ENCODE data around the gene DDA1.

The DDA1 gene

DNA sequence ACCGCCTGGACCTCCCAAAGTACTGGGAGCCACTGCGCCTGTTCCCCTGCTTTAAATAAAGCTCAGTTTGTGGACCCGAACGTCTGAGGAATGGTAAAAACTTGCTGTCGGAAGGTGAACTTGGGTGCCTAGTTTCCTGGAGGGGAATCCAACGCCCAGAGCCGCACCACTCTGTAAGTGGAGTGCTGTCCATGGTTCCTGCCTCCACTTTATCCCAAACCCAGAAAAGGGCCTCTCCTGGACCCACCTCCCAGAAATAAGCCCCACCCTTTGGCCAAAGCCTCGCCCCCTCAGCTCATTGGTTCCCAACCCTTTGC, 23.0 kb downstream of the DDA1 start:
- TF ChIP-seq, protein P1, sequence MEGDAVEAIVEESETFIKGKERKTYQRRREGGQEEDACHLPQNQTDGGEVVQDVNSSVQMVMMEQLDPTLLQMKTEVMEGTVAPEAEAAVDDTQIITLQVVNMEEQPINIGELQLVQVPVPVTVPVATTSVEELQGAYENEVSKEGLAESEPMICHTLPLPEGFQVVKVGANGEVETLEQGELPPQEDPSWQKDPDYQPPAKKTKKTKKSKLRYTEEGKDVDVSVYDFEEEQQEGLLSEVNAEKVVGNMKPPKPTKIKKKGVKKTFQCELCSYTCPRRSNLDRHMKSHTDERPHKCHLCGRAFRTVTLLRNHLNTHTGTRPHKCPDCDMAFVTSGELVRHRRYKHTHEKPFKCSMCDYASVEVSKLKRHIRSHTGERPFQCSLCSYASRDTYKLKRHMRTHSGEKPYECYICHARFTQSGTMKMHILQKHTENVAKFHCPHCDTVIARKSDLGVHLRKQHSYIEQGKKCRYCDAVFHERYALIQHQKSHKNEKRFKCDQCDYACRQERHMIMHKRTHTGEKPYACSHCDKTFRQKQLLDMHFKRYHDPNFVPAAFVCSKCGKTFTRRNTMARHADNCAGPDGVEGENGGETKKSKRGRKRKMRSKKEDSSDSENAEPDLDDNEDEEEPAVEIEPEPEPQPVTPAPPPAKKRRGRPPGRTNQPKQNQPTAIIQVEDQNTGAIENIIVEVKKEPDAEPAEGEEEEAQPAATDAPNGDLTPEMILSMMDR (conservative IDR thresholded peaks at IDR 0.05; ENCODE audit: low read length): no peak
- no peak for DNase-seq (ENCODE audit: low read depth)

DNA sequence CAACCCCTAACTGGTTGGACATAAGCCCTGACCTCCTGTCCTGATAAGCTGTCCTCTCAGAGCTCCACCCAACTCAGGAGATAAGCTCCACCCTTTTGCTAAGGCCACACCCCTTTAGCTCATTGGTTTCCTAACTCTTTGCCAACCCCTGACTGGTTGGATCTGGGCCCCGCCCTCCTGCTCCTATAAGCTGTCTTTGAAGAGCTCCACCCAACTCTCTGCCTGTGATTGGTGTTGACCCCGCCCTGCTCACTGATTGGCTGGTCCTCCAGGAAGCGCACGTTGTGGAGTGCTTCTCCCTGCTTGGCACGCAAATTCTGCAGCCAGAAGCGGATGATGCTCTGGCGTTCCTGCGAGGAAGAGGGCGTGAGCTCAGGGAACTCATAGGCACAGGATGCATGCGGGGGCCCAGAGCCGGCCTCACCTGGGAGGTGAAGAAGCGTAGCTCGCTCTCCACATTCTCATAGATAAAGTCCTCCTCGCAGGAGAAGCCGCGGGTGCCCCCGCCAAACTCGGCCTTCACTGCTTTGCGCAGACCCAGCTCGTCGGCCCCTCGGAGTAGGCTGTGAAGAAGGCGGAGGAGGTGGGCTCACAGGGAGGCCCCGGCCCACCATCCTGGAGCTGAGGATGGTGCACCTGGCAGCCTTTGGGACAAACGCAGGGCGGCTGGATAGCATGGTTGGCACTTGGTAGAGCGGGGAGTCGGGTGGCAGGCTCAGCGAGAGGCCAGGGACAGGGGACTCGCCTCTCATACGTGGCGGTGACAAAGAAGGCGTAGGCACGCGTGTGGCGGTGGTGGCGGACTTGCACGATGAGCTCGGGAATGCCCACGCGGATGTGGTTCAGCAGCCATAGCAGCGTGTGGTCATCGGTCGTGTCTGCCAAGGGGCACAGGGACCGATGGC, 23.6 kb downstream of the DDA1 start:
- H3K4me3 ChIP-seq (ENCODE audit: low read length): no peak overlapping the region
- TF ChIP-seq, protein P1 (conservative IDR thresholded peaks at IDR 0.05; ENCODE audit: low read length): no peak
- peak; percentile 48 for DNase-seq (ENCODE audit: low read depth)

More for the DNA sequence above, 23.0 kb downstream of the DDA1 start:
- H3K4me3 ChIP-seq (ENCODE audit: low read length): no peak overlapping the region

DNA sequence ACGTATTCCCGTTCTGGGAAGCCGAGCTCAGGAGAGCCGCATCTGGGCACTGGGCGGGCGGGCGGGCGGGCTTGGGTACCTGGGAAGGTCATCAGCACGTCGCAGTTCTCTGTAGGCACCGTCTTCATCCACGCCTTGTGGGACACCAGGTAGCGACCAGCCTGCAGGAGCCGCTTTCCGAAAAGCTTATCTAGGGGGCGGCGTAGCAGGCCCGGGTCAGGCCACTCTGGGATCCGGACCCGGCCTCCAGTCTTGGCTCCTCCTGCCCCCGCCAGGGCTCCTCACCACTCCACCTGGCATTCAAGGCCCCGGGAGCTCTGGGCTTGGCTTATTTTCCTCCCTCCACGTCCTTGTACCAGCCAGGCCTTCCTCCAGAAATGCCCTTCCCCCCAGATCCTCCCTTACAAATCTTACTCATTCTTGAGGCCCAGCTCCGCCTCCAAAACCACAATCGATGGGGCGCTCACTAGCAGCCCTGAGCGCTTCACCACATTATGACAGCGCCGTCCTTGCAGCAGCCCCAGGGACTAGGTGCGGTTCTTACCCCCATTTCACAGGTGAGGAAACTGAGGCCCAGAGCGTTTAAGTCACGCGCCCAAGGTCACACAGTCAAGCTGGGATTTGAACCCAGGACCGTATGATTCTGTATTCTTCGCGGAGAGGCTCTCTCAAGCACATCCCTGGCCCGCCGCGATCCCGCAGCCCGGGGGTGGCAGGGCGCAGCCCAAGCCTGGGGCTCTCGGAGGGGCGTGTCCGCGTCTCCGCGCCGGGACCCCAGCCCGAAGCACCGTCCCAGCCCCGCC, 24.4 kb downstream of the DDA1 start:
- TF ChIP-seq, protein P1 (conservative IDR thresholded peaks at IDR 0.05; ENCODE audit: low read length): no peak
- H3K4me3 ChIP-seq (ENCODE audit: low read length): peak overlapping the region; percentile 67
- peak; percentile 81 for DNase-seq (ENCODE audit: low read depth)

DNA sequence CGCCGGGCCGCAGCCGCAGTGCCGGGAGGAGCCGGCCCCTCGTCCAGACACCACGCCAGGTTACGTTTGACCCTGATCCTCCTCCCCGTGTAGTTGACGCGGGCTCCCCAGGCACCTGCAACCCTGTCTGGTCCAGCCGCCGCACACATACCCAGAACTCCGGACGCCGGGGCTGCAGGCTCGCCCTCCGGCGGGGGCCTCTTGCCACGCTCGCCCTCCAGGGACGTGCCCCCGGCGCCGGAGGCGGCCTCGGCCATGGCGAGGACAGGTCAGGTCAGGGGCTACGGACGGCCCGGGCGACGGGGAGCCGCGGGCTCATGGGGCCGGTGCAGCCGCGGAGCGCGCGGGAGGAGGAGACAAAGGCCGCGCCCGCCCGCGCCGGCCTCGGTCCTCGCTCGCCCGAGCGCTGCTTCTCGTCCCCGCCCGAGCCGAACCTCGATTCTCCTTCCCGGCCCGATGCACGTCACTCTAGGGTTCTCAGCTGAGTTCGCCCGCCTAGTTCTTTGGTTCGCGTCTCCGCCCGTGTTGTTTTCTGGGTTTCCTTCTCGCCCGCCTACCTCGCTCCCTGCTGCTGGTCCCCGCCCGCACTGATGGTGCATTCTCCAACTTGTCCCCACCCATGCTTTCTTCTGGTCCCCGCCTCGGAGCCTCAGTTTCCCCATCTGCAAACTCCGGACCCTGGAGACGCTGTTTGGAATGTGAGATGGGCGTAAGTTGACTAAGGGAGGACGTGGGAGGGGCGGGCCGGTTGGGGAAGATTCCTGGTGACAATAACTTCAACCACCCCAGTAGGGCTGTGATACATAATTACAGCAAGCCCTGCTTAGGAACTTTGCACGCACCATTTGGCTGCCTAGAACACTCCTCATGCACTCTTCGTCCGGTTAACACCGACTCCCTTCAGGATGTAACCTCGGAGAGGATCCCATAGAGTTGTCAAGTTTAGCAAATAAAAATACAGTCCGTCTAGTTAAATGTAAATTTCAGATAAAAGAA, 25.3 kb downstream of the DDA1 start, which contains the start of gene ANO8:
ANO8 (minus strand) TSS at position 442 of the 996 bp plus-strand sequence; CDS start at position 257, 185 bp downstream.
- DNase-seq (ENCODE audit: low read depth): peak; percentile 100
- TF ChIP-seq, protein P1 (conservative IDR thresholded peaks at IDR 0.05; ENCODE audit: low read length): no peak
- H3K4me3 ChIP-seq (ENCODE audit: low read length): peak within 1 kb of the TSS; percentile 67

DNA sequence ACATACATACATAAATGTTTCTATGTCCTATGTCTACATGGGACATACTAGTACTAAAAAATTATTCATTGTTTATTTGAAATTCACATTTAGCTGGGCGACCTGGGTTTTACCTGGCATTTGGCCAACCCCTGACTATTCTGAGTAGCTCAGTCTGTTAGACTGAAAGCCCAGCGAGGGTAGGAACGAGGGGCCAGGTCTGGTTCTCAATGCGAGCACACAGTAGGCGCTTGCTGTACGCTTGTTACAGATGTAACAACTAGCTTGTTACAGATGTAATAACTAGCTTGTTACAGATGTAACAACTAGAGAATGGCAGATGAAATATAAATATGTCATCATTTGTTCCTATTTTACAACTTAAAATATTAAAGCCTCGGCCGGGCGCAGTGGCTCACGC, 26.2 kb downstream of the DDA1 start:
- TF ChIP-seq, protein P1 (conservative IDR thresholded peaks at IDR 0.05; ENCODE audit: low read length): no peak
- H3K4me3 ChIP-seq (ENCODE audit: low read length): no peak overlapping the region; the same call in 1 of the 2 replicates
- DNase-seq (ENCODE audit: low read depth): no peak

DNA sequence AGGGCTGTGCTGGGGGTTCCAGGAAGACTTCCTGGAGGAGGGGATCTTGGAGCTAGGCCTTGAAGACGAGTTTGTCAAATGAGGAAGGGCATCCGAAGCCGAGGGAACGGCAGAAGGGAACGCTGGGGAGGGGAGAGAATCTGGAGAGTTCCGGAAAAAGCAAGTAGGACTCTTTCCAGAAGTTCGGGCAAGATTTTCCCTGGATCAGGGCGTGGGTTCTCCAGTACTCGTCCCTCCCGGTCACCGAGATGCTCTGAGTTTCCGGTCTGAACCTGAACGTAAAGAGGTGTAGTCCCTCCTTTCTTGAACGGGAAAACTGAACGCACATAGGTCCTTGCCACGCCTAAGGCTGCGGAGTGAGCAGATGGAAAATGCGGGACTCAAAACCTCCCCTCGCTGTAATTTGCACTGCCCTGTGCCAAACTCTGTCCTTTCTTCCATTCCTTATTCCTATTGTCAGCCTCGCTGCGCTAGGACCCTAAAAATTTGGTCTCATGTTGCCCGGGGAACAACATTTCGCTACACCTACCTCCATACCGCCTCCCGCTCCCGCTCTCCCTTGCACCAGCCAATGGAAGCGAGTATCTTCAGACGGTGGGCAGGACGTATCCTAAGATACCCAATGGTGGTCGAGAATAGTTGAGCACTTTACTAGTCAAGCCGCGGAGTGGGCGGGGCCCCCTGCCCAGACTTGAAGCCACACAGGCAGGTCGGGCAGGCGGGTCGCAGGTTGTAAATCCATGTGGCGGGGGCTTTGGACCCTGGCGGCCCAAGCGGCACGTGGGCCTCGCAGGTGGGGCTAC, 27.7 kb downstream of the DDA1 start, which contains the start of gene GTPBP3:
GTPBP3 (plus strand) TSS at position 682 of the 803 bp plus-strand sequence; CDS start at position 741, 59 bp downstream.
- TF ChIP-seq, protein P1 (conservative IDR thresholded peaks at IDR 0.05; ENCODE audit: low read length): no peak
- H3K4me3 ChIP-seq (ENCODE audit: low read length): peak within 1 kb of the TSS; percentile 94
- peak; percentile 98 for DNase-seq (ENCODE audit: low read depth)
